COLO829 (cell line): ENCODE measurements around the gene SOWAHD.
A peak's percentile ranks its signal among the peaks of the same experiment; 100 is the strongest.
"Not testable (repeated sequence)": the region's sequence is repeated elsewhere in the genome, so short reads cannot be mapped to it uniquely, and the experiment has no call there.

Experiments
- DNase-seq: peaks from one replicate; pipeline ENCODE4 v3.0.0; 2012; ENCODE audit warnings: low spot score

The SOWAHD gene

DNA sequence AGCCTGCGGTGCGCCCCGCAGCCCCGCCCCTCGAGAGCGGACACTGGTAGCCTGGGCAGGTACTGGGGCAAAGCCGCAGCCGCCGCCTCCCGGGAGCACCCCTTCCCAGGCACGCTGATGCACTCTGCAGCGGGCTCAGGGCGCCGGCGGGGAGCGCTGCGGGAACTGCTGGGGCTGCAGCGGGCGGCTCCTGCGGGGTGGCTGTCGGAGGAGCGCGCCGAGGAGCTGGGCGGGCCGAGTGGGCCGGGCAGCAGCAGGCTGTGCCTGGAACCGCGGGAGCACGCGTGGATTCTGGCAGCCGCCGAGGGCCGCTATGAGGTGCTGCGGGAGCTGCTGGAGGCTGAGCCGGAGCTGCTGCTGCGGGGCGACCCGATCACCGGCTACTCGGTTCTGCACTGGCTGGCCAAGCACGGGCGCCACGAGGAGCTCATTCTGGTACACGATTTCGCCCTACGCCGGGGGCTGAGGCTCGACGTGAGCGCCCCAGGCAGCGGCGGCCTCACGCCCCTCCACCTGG, 401 bp downstream of the SOWAHD start:
- DNase-seq = no peak

DNA sequence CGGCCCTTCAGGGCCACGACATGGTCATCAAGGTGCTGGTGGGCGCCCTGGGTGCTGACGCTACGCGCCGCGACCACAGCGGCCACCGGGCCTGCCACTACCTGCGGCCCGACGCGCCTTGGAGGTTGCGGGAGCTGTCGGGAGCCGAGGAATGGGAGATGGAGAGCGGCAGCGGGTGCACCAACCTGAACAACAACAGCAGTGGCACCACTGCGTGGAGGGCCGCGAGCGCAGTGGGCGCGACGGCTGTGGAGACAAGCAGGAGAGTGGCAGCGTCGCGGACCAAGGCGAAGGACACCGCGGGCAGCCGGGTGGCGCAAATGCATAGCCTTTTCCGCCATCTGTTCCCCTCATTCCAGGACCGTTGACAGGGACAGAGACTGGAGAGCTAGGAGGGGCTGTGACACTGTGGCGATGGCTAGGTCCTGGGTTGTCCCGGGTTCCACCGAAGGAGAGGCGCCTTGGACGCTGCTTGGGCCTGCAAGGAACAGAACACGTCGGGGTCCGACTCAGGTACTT, 919 bp downstream of the SOWAHD start:
- no peak for DNase-seq

DNA sequence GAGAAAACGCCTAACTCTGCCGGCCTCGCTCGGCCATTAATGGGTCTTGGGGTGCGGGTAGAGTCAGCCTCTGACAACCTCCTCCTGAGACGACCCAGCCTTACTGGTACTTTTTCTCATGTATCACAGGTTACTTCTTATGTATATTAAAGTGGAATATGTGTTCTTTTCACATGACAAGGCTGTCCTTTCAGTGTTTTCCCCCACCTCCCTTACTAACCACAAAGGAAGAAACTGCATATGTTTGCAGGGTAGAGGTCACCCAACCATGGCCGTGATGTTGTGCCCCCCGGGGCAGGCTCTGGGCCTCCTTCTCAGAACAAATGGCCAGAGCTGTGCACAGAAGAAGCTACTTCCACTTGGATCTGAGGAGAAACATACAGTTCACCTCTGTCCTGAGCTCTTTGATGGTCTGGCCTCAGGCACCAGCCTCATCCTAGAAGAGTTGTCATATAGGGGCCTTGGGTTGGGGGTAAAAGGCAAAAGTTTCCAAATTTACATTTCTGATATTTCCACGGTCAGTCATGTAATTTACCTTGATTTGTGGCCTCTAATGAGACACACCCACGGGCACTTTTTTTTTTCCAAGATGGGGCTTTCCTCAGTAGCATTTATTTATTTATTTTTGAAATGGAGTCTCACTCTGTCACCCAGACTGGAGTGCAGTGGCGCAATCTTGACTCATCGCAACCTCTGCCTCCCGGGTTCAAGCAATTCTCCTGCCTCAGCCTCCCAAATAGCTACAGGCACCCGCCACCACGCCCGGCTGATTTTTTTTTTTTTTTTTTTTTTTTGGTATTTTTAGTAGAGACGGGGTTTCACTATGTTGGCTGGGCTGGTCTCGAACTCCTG, 1.9 kb downstream of the SOWAHD start:
- no peak for DNase-seq

DNA sequence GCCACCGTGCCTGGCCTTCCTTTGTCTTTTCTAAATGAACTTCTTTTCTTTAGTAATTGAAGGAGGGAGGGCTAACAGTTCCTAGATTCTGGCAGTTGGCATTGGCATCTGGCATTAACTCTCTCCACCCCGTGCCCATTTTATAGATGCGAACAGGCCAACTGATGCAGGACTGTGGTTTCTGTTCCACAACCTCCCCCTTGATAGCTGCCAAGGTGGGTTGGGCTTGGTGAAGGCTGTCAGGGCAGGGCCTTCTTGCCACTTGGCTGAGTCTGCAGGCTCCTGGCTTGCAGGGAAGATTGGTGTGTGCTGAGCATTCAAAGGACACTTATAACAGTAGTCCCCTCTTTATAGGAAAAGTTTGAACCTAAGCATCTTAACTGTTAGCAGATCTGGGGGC, 4.3 kb downstream of the SOWAHD start:
- no peak for DNase-seq

DNA sequence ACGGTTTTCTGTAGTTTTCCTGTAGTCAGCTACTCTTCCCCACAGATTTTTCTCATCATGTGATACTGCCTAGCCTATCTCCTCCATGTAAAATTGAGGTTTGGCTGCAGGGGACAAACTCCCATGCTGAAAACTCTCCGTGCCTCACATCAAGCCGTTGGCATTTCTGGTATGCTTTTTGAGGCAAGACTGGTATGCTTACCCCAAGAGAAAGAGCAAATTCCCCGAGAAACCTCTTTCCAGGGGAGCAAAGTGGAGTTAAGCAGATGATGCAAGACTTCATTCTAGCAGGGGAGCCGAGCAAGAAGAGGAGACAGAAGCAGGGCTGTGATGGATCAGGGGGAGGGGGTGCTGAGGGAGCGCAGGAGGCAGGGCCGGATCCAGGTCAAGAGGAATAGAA, 4.8 kb downstream of the SOWAHD start:
- DNase-seq = no peak

DNA sequence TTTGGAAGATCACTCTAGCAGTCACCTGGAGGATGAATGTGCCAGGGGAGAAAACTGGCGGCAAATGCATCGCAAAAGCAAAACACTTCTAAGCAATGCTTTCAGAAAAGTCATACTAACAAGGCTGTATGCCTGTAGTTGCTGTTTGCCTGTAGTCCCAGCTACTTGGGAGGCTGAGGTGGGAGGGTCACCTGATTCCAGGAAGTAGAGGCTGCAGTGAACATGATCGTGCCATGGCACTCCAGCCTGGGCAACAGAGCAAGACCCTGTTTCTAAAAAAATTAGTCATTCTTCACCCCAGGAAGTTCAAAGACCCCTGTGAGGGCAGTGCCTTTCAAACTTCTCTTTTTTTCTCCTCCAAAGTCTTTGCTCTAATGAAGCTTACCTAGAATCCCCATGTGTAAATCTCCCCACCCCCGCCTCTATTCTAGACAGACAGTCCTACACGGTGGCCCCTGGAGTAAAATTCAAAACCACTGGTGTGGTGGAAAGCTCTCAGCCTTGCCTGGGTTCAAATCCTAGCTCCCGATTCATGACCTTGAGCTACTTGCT, 5.5 kb downstream of the SOWAHD start:
- no peak for DNase-seq

DNA sequence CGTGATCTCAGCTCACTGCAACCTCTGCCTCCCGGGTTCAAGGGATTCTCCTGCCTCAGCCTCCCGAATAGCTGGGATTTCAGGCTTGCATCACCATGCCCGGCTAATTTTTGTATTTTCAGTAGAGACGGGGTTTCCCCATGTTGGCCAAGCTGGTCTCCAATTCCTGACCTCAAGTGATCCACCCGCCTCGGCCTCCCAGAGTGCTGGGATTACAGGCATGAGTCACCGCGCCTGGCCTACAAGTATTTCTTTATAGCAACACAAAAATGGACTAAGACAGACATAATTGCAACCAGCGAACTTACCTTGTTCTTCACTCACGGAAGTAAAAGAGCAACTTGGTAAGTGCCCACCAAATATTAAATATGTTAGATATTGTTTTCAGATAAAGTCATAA, 10.0 kb downstream of the SOWAHD start:
- DNase-seq = not testable (repeated sequence)

DNA sequence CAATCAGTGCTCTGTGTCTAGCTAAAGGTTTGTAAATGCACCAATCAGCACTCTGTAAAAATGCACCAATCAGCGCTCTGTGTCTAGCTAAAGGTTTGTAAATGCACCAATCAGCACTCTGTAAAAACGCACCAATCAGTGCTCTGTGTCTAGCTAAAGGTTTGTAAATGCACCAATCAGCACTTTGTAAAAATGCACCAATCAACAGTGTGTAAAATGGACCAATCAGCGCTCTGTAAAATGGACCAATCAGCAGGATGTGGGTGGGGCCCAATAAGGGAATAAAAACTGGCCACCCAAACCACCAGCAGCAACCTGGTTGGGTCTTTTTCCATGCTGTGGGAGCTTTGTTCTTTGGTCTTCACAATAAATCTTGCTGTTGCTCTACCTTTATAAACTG, 11.0 kb downstream of the SOWAHD start:
- DNase-seq = not testable (repeated sequence)

DNA sequence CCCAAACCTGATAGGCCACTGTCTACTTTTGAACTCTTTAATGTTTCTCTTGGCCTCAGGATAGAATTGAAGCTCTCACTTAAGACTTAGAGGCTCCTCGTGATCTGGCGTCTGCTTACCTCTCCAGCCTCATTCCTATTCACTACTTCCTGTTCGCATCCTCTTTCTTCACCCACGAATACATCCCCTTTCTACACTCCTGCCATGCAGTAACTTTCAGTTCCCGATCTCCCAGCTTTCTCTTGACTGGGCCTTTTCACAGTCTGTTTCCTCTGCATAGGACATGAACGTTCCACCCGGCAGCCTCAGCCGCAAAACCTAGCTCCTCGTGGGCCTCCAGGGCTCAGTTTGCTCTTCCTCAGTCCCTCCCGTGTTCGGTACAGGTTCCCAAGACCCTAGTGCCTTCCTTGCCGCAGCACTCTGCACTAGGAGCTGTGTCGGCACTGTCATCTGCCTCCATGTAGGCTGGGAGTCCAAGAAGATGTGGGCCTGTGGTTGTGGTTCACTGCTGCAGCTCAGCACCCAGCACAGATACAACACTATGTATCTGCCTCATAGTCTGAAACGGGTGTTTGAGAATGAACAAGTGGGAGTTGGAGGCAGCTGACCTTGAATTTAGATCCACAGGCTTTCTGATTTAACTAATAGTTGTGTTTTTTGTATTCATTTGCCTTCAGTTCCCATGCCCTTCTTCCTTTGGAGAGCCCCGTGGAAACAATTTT, 17.3 kb downstream of the SOWAHD start:
- no peak for DNase-seq

DNA sequence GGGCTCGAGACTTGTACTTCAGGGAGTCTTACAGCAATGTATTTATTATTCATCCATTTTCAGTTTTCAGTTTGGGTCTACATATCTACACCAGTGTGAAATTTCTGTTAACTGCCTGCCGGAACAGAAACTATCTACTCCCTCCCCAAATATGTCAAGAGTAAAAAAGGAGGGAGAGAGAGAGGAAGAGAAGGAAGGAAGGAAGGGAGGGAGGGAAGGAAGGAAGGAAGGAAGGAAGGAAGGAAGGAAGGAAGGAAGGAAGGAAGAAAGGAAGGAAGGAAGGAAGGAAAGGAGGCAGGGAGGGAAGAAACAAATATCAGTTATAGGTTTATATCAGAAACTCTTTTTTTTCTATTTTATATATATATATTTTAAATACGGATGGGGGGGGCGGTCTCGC, 20.4 kb downstream of the SOWAHD start:
- no peak for DNase-seq

DNA sequence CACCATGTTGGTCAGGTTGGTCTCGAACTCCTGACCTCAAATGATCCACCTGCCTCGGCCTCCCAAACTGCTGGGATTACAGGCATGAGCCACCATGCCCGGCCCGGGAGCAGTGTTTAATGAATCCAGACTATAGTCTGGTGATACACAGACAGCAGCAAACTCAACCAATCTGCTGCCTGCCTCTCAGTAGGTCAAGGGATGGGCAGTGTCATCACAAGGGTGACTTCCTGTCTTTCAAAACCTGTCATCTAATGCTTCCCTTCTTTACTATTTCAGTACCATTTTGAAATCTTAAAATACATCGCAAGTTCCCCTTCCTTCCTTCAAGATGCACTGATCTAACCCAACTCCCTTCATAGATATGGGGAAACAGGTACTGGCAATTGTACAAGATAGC, 24.6 kb downstream of the SOWAHD start:
- no peak for DNase-seq

DNA sequence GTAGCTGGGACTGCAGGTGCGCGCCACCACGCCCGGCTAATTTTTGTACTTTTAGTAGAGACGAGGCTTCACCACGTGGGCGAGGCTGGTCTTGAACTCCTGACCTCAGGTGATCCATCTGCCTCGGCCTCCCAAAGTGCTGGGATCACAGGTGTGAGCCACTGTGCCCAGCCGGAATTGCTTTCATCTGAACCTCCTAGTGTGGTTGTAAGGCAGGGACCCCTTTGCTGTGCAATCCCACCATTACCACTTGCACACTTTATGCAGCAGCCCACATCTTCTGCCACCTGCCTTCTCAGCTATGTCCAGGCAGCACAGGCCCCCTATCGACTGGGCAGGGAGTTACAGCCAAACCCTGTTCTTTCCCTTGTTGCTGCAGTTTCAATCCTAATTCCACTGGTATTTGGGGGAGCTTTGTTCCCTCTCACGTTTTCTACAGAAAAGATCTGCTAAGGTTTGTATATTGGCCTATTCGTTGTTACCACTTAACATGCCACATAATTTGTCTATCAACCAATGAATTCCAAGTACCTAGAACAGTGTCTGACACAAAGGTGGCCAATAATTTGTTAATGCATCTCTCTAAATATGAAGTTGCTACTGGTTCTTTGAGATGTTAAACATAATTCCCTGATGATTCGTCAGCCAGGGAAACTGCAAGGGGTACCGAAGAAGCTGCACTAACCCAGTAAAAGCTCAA, 26.5 kb downstream of the SOWAHD start:
- DNase-seq = peak; percentile 7

DNA sequence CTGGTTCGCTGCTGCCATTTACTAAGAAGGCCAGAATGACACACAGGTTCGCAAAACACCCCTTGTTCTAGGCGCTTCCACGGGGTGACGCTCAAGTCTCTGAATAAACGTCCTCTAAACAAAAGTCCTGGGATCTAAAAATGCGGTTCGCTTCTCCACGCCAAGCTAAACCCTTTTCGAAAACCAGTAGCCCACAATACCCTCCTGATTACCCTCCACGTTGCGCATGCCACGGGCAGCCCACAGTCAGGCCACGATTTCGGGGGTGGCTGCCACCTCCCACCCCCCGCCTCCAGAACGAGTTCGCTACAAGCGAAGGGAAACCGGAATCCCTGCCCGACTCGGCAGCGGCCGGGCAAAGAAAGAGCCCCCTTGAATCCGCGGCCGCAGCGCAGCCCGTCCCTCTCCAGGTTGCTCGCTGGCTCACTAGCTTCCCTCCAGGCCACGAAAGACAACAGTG, 32.6 kb downstream of the SOWAHD start:
- no peak for DNase-seq

DNA sequence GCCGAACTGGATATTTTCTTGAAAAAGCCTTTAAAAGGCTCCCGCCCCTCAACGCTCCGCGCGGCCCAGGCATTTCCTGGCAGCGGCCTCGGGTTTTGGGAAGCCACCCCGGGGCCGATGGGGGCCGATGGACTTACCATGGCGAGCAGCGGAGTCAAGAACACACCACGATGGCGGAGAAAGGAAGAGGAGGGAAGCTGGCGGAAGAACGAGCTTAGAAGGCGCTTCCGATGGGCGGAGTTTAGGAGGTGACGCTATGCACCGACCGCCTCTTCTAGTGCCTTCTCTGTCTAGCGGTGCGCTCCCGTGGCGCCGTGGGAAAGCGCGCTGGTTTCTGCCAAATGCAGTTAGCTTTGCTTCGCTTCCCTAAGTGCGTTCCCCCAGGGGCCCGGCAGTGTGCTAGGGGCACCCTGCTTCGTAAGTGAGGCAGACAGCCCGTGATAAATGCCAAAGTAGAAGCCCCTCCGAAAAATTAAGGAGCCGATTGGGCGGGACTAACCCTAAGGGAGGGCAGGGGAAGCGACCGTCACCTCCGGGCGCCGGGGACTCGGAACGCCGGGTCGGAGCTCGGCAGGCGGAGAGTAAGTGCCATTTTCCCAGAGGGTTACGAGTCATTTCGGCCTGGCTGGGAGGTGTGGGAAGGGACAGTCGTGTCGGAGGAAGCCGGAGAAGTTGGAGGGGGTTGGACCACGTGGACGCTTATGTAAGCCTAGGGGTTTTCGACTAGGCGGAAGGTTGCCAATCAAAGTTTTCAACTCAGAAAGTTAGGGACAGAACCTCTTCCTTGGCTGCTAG, 33.2 kb downstream of the SOWAHD start, which contains the start of gene RPL39:
RPL39 (minus strand) TSS at position 194 of the 795 bp plus-strand sequence; CDS start at position 140, 54 bp downstream.
- DNase-seq = peak; percentile 89

DNA sequence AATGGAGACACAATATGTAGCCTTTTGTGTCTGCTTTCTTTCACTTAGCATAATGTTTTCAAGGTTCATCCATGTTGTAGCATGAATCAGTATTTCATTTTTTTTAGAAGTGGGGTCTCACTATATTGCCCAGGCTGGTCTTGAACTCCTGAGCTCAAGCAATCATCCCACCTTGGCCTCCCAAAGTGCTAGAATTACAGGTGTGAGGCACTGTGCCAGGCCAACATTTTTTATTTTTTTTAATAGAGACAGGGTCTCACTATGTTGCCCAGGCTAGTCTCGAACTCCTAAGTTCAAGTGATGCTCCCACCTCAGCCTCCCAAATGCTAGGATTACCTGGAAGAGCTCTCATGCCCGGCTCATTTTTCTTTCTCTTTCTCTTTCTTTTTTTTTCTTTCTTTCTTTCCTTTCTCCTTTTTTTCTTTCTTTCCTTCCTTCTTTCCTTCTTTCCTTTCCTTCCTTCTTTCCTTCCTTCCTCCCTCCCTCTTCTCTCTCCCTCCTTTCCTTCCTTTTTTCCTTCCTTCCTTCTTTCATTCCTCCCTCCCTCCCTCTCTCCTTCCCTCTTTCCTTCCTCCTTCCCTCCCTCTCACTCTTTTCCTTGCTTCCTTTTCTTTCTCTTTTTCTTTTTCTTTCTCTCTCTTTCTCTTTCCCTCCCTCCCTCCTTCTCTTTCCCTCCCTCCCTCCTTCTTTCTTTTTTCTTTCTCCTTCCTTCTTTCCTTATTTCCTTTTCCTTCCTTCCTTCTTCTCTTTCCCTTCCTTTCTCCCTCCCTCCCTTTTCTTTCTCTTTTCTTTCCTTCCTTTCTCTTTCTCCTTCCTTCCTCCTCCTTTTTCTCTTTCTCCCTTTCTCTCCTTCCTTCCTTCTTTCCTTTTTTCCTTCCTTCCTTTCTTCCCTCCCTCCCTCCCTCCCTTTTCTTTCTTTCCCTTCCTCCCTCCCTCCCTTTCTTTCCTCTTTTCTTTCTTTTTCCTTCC, 43.1 kb downstream of the SOWAHD start:
- no peak for DNase-seq

DNA sequence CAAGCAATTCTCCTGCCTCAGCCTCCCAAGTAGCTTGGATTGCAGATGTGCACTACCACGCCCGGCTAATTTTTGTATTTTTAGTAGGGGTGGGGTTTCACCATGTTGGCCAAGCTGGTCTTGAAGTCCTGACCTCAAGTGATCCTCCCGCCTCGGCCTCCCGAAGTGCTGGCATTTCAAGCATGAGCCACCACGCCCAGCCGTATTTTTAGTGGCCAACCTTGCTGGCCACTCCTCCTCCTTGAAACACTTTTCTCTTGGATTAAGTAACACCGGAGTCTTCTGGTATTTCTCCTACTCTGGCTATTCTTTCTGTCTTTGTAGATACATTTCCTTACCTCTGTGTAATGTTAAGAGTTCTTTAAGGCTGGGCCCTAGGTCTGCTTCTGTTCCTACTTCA, 44.2 kb downstream of the SOWAHD start:
- no peak for DNase-seq

DNA sequence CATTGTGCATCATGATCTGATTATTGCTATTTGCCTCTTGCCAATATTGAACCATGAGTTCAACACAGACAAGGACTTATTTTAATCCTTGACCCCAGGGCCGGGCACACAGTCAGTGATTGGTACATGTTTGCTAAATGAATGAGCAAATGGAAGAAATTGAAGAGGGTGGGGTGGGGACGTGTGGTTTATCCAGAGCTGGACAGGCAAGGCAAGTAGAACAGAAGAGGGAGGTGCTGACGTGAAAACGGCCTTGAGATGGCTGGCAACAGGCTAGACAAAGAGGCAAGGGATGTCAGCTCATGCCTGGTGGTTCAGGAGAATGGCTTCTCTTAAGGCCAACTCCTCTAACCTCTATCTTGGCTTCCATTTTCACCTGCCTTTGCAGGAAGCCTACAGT, 50.1 kb downstream of the SOWAHD start:
- DNase-seq = not testable (repeated sequence)

DNA sequence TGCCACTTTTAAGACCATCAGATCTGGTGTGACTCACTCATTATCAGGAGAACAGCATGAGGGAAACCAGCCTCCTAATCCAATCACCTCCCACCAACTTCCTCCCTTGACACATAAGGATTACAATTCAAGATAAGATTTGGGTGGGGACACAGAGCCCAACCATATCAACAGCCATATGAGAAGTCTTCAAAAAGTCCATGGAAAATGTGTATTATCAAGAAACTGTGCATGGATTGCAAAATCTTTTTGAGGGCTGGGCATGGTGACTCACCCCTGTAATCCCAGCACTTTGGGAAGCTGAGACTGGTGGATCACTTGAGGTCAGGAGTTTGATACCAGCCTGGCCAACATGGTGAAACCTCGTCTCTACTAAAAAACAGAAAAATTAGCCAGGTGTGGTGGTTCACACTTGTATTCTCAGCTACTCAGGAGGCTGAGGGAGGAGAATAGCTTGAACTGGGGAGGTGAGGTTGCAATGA, 50.8 kb downstream of the SOWAHD start:
- no peak for DNase-seq
